Tibial nerve (tissue), 4 donors: ENCODE data around the gene SEC24D. TPM values are rescaled to one million over a fixed set of nuclear protein-coding genes. Genes with fewer than 3 reads are reported as not detected.

Experiments
- DNase-seq, 2 donors: peaks; one replicate each; pipeline ENCODE4 v3.0.0-alpha.2; 2019; ENCODE audit warnings: low spot score in 2 of 2
- H3K27ac ChIP-seq, 4 donors: fragments of 200-600 bp; sonication (generic) in 3 of 4; one replicate each; pipeline ENCODE4 v1.5.1; 2017 to 2019; ENCODE audit warnings: mild to moderate bottlenecking in 1 of 4
- H3K27me3 ChIP-seq, 2 donors: fragments of 200-600 bp; sonication (generic) in 1 of 2; one replicate each; pipeline versions ENCODE4 v1.5.1 to v1.6.0; 2017 to 2019
- H3K36me3 ChIP-seq, 3 donors: fragments of 200-600 bp; sonication (generic); one replicate each; pipeline ENCODE4 v1.5.1; 2018 to 2019
- H3K4me1 ChIP-seq, 4 donors: fragments of 200-600 bp; sonication (generic) in 3 of 4; one replicate each; pipeline ENCODE4 v1.5.1; 2017 to 2019
- H3K4me3 ChIP-seq, 4 donors: fragments of 200-600 bp; sonication (generic) in 3 of 4; one replicate each; pipeline ENCODE4 v1.5.1; 2017 to 2019; ENCODE audit warnings: mild to moderate bottlenecking in 1 of 4, moderate library complexity in 1 of 4
- H3K9me3 ChIP-seq, 4 donors: fragments of 200-600 bp; sonication (generic) in 3 of 4; one replicate each; pipeline ENCODE4 v1.5.1; 2017 to 2019
- EP300 ChIP-seq, 2 donors: sonication (generic); formaldehyde crosslinking; IDR thresholded peaks; one replicate each; pipeline ENCODE4 v1.6.1; 2017; ENCODE audit warnings: antibody characterized with exemption in 2 of 2, mild to moderate bottlenecking in 1 of 2
- POLR2A ChIP-seq, 2 donors: fragments of 450-650 bp; IDR thresholded peaks; one replicate each; pipeline ENCODE4 v1.6.1; 2017; ENCODE audit warnings: antibody characterized with exemption in 2 of 2, mild to moderate bottlenecking in 2 of 2, moderate library complexity in 2 of 2
- WGBS, 2 donors: methylation state at CpG; one replicate each; pipeline ENCODE4 v1.1.5; 2018; 5-methylcytosine and 5-hydroxymethylcytosine counted together
- total RNA-seq, 4 donors: library from RNA; depleted of rRNA; stranded (reverse); fragments of >200 nt; gene quantifications; one replicate each; pipeline ENCODE4 v1.1.0, GENCODE V29; 2016
- TF ChIP-seq, protein P1 (sequence below), 5 experiments: fragments of 200-600 bp in 3 of 5; fragments of 450-650 bp in 2 of 5; sonication (generic) in 3 of 5; IDR thresholded peaks; one replicate each; pipeline ENCODE4 v1.5.1; 2016 to 2019; ENCODE audit warnings: antibody characterized with exemption in 5 of 5, mild to moderate bottlenecking in 3 of 5, moderate library complexity in 2 of 5

The SEC24D gene
- total RNA-seq, 4 donors from 2014 or later: 24.0 to 54.6 (median 34.0) TPM

DNA sequence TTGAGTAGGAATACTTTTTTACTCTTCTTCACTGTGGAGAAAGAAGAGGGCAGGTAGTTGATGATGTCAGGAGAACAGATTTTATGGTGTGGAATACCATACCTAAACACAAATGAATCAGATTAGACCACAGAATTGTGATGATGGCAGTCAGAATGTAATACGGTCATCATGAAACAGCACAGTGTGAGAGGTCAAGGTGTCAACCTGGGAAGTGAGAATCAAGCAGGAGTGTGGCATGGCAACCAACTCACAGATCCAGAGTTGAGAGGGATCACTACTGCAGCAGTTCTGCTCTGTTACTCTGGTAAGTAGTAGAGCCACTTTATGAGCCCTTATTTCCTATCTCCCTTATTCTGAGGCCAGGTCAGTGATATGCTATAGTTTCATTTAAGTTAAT is 123.1 kb downstream of the SEC24D start:
- WGBS, 2 donors: 68 to 74% methylated on average over 1 of the region's 1 CpG
- Histone ChIP-seq H3K36me3 (peaks cover 0 to 60% (median 0%) of the 10 kb centered on the region in 3 donors), H3K27me3 (no peaks in the 10 kb centered on the region), H3K27ac (no peak overlapping the region), H3K4me1 (no peaks in the 10 kb centered on the region), H3K9me3 (no peaks in the 10 kb centered on the region), H3K4me3 (no peak overlapping the region)
- TF ChIP-seq POLR2A (IDR thresholded peaks at IDR 0.05) (no peak), EP300 (IDR thresholded peaks at IDR 0.05) (no peak)
- TF ChIP-seq, protein P1, sequence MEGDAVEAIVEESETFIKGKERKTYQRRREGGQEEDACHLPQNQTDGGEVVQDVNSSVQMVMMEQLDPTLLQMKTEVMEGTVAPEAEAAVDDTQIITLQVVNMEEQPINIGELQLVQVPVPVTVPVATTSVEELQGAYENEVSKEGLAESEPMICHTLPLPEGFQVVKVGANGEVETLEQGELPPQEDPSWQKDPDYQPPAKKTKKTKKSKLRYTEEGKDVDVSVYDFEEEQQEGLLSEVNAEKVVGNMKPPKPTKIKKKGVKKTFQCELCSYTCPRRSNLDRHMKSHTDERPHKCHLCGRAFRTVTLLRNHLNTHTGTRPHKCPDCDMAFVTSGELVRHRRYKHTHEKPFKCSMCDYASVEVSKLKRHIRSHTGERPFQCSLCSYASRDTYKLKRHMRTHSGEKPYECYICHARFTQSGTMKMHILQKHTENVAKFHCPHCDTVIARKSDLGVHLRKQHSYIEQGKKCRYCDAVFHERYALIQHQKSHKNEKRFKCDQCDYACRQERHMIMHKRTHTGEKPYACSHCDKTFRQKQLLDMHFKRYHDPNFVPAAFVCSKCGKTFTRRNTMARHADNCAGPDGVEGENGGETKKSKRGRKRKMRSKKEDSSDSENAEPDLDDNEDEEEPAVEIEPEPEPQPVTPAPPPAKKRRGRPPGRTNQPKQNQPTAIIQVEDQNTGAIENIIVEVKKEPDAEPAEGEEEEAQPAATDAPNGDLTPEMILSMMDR (IDR thresholded peaks at IDR 0.05): no peak
- no peak for DNase-seq

DNA sequence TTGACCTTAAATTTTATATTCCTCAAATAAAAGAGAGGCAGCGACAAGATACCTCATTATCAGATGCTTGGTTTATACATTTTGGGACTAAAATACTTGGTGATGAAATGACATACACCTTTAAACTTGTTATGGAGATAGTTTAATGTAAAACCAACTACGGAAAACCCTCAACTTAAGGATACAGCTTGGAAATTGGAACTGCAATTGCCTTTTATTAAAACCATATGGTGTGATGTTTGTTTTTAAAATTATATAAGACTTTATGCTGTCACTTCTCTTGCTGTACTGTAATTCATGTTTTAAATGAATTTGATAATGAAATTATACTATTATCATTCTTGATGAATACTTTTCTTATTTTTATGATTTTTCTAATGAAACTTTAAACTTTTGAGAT is 124.9 kb downstream of the SEC24D start:
- Histone ChIP-seq H3K36me3 (peaks cover 0 to 70% (median 0%) of the 10 kb centered on the region in 3 donors), H3K4me3 (no peak overlapping the region), H3K27me3 (no peaks in the 10 kb centered on the region)

DNA sequence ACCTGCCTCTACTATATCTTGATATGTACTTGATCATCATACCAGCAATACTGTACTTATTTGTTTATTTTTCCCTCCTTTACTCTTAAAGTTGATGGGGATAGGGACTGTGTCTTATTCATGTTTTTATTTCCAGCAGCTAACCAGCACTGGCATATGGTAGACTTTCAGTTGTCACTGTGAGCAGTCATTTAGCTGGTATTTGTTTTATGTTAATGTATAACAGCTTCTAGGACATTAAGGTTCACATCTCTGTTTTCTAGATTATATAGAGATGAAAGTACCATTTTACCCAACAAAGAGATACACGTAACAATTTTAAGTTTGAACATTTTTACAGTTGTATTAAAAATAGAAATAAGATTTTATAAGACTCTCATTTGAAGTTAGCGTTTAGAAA is 132.8 kb downstream of the SEC24D start:
- Histone ChIP-seq H3K4me3 (no peak overlapping the region), H3K4me1 (no peaks in the 10 kb centered on the region), H3K9me3 (no peaks in the 10 kb centered on the region), H3K36me3 (peaks cover 0 to 88% (median 0%) of the 10 kb centered on the region in 3 donors), H3K27me3 (no peaks in the 10 kb centered on the region), H3K27ac (no peak overlapping the region)
- TF ChIP-seq EP300 (IDR thresholded peaks at IDR 0.05): no peak
- TF ChIP-seq, protein P1 (IDR thresholded peaks at IDR 0.05): no peak
- TF ChIP-seq POLR2A (IDR thresholded peaks at IDR 0.05): no peak
- no peak for DNase-seq
- WGBS, 2 donors: 50 to 71% methylated on average over 2 of the region's 2 CpGs

More for the DNA sequence above, 124.9 kb downstream of the SEC24D start:
- H3K27ac ChIP-seq: no peak overlapping the region
- TF ChIP-seq, protein P1 (IDR thresholded peaks at IDR 0.05): no peak
- TF ChIP-seq POLR2A (IDR thresholded peaks at IDR 0.05) (no peak), EP300 (IDR thresholded peaks at IDR 0.05) (no peak)
- 77 to 78% methylated on average over 2 of the region's 2 CpGs for WGBS, 2 donors
- DNase-seq: no peak
- no peaks in the 10 kb centered on the region for H3K9me3 ChIP-seq
- H3K4me1 ChIP-seq: no peaks in the 10 kb centered on the region

DNA sequence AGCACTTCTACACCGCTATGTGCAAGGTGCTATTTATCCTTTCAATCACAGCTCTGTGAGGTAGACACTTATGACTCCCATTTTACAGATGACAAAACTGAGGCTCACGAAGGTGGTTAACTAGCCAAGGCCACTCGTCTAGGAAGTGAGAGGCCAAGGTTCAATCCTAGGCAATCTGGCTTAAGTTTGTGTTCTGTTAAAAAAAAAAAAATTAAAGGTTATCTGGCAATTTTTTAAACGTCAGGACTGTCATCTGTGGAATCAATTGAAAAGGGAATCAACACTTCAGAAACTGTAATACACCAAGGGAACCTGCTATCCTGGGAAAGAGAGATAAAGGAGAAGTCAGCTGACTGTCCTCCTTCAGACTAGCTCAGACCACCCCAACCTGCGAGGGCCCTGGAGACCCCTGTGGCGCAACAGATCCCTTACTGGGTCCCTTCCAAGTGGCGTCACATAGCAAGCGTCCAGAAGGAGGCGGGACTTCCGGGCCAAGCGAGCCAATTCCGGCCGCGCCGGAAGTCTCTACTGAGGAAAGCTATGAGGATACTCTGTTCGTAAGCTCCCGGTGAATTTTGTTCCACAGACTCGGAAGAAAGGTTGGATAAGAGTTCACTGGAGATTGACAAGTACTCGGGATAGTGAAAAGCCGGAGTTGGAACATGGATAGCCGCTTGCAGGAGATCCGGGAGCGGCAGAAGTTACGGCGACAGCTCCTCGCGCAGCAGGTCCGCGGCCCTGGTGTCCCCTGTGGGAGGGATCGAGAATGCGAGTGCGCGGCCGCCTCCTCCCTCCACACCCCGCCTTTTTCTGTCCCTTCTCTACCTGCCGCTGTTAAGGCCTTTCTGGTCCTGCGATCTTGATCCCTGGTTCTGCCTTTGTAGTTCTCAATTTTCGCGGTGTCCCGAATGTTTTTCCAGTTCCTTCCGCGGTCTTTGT is 150.8 kb downstream of the SEC24D start, which contains the start of gene METTL14:
TSS of gene METTL14 (plus strand) at position 520 of the 939 bp plus-strand sequence. CDS start at position 663, 143 bp downstream.
- TF ChIP-seq, protein P1 (IDR thresholded peaks at IDR 0.05): peak in 2 of 5 experiments; percentile 30 to 62
- peak; percentile 39 to 94 for TF ChIP-seq EP300 (IDR thresholded peaks at IDR 0.05)
- TF ChIP-seq POLR2A (IDR thresholded peaks at IDR 0.05): peak; percentile 54 to 82
- Histone ChIP-seq H3K4me3 (peak within 1 kb of the TSS; percentile 51 to 81 (median 74)), H3K27ac (peak within 1 kb of the TSS; percentile 91 to 93 (median 92)), H3K4me1 (peaks cover 0 to 23% (median 13%) of the 10 kb centered on the region in 4 donors), H3K27me3 (no peaks in the 10 kb centered on the region), H3K9me3 (no peaks in the 10 kb centered on the region), H3K36me3 (peaks cover 0 to 25% (median 0%) of the 10 kb centered on the region in 3 donors)
- 5% methylated on average over 42 of the region's 42 CpGs for WGBS, 2 donors
- peak; percentile 86 to 96 for DNase-seq

DNA sequence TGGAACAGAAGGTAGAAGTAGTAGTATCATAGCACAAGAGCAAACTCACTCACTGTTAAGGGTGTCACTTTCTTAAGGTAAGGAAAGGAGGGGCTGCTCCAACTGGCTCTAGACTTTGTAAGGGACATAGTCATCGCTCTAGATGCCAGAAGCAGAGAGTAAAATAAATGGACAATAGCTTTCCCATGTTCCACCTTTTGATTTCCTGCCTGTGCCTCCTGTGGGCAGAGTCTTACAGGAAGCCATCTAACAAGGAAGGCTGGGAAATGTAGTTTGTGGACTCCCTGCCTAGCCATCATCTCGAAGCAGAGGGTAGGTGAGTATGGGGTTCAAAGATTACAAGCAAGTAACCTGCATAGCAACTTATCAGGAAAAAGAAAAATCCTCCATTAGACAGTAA is 152.4 kb downstream of the SEC24D start:
- no peak overlapping the region for H3K27ac ChIP-seq
- peaks cover 0 to 9% (median 0%) of the 10 kb centered on the region in 3 donors for H3K36me3 ChIP-seq
- H3K4me3 ChIP-seq: no peak overlapping the region
- DNase-seq: no peak
- H3K9me3 ChIP-seq: no peaks in the 10 kb centered on the region
- no peaks in the 10 kb centered on the region for H3K27me3 ChIP-seq
- no peak for TF ChIP-seq EP300 (IDR thresholded peaks at IDR 0.05)
- TF ChIP-seq, protein P1 (IDR thresholded peaks at IDR 0.05): no peak
- TF ChIP-seq POLR2A (IDR thresholded peaks at IDR 0.05): no peak
- H3K4me1 ChIP-seq: peaks cover 0 to 23% (median 13%) of the 10 kb centered on the region in 4 donors
- 8 to 11% methylated on average over 2 of the region's 2 CpGs for WGBS, 2 donors
